Esophagus squamous epithelium (tissue), 4 donors: Measurements from ENCODE around the gene RIMS3.

Experiments used
- POLR2A ChIP-seq, 4 donors: fragments of 450-650 bp; IDR thresholded peaks; one replicate each; pipeline ENCODE4 v1.6.1; 2017; ENCODE audit warnings: antibody characterized with exemption in 4 of 4, mild to moderate bottlenecking in 4 of 4, moderate library complexity in 3 of 4
- TF ChIP-seq, protein P1 (sequence below), 6 experiments: fragments of 450-650 bp in 4 of 6; fragments of 200-600 bp in 2 of 6; sonication (generic) in 2 of 6; IDR thresholded peaks; one replicate each; pipeline ENCODE4 v1.5.1; 2016 to 2019; ENCODE audit warnings: antibody characterized with exemption in 6 of 6, mild to moderate bottlenecking in 4 of 6, moderate library complexity in 4 of 6

DNA sequence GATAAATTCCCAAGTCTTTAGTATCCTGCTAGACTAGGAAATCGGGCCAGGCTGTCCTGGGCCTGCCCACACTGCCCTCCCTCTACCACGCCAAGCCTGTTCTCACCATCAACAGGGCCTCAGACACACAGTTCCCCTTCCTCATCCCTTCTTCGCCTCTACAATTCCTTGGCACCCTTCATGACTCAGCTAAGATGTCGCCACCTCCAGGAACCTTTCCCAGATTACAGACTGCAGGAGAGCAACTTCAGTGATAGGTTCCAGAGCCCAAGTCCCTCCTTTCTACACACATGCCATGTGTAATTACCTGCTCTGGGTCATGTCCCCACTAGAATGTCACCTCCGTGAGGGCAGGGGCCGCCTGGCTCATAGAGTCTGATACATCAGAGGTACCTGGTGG is 3.3 kb downstream of the RIMS3 start:
- TF ChIP-seq, protein P1, sequence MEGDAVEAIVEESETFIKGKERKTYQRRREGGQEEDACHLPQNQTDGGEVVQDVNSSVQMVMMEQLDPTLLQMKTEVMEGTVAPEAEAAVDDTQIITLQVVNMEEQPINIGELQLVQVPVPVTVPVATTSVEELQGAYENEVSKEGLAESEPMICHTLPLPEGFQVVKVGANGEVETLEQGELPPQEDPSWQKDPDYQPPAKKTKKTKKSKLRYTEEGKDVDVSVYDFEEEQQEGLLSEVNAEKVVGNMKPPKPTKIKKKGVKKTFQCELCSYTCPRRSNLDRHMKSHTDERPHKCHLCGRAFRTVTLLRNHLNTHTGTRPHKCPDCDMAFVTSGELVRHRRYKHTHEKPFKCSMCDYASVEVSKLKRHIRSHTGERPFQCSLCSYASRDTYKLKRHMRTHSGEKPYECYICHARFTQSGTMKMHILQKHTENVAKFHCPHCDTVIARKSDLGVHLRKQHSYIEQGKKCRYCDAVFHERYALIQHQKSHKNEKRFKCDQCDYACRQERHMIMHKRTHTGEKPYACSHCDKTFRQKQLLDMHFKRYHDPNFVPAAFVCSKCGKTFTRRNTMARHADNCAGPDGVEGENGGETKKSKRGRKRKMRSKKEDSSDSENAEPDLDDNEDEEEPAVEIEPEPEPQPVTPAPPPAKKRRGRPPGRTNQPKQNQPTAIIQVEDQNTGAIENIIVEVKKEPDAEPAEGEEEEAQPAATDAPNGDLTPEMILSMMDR (IDR thresholded peaks at IDR 0.05), result no peak
- no peak for TF ChIP-seq POLR2A (IDR thresholded peaks at IDR 0.05)
